ENCODE results near the gene KRTAP9-8.
"Not testable (repeated sequence)": the region's sequence is repeated elsewhere in the genome, so short reads cannot be mapped to it uniquely, and the experiment has no call there.

KRTAP9-8 gene
- 0 reads per million in 2 experiments for total RNA-seq

- not testable (repeated sequence) for DNase-seq (ENCODE audit: low read depth)
Measured at GRCh38 chr17:41237949-41238437, at the start of gene KRTAP9-8. Gene KRTAP9-8, plus strand, starts transcription at chr17:41237999. Its CDS starts 53 bp downstream, at chr17:41238052.

- DNase-seq (ENCODE audit: low read depth), result not testable (repeated sequence)
Measured at GRCh38 chr17:41189837-41190318, 47.9 kb upstream of the KRTAP9-8 start, which contains the start of gene KRTAP9-1. Gene KRTAP9-1, plus strand, starts transcription at chr17:41189887. Its CDS starts 0 bp downstream, at chr17:41189887.

- no peak for DNase-seq (ENCODE audit: low read depth)
Measured at GRCh38 chr17:41190328-41190727, 47.5 kb upstream of the KRTAP9-8 start.

- no peak for DNase-seq (ENCODE audit: low read depth)
Measured at GRCh38 chr17:41196068-41196467, 41.7 kb upstream of the KRTAP9-8 start.

- no peak for DNase-seq (ENCODE audit: low read depth)
Measured at GRCh38 chr17:41199421-41200078, 38.2 kb upstream of the KRTAP9-8 start.

- DNase-seq (ENCODE audit: low read depth), result no peak
Measured at GRCh38 chr17:41211845-41212466, 25.8 kb upstream of the KRTAP9-8 start.

- DNase-seq (ENCODE audit: low read depth), result no peak
Measured at GRCh38 chr17:41212524-41213169, 25.2 kb upstream of the KRTAP9-8 start.

GRCh38 chr17:41215681-41216080 is 22.1 kb upstream of the KRTAP9-8 start:
- no peak for DNase-seq (ENCODE audit: low read depth)

- DNase-seq (ENCODE audit: low read depth), result no peak
Measured at GRCh38 chr17:41223821-41224220, 14.0 kb upstream of the KRTAP9-8 start.

GRCh38 chr17:41226051-41226450 is 11.7 kb upstream of the KRTAP9-8 start:
- DNase-seq (ENCODE audit: low read depth), result no peak

GRCh38 chr17:41226598-41227095 is 11.2 kb upstream of the KRTAP9-8 start, which contains the start of gene KRTAP9-2:
Gene KRTAP9-2, plus strand, starts transcription at chr17:41226648. Its CDS starts 7 bp downstream, at chr17:41226655.
- DNase-seq (ENCODE audit: low read depth), result not testable (repeated sequence)

GRCh38 chr17:41230094-41230493 is 7.7 kb upstream of the KRTAP9-8 start:
- DNase-seq (ENCODE audit: low read depth), result no peak

- no peak for DNase-seq (ENCODE audit: low read depth)
Measured at GRCh38 chr17:41231731-41232130, 6.1 kb upstream of the KRTAP9-8 start.

GRCh38 chr17:41232399-41233105 is 5.2 kb upstream of the KRTAP9-8 start, which contains the start of gene KRTAP9-3:
Gene KRTAP9-3, plus strand, starts transcription at chr17:41232449. Its CDS starts 53 bp downstream, at chr17:41232502.
- not testable (repeated sequence) for DNase-seq (ENCODE audit: low read depth)

GRCh38 chr17:41237116-41237515 is 683 bp upstream of the KRTAP9-8 start:
- not testable (repeated sequence) for DNase-seq (ENCODE audit: low read depth)

- DNase-seq (ENCODE audit: low read depth), result not testable (repeated sequence)
Measured at GRCh38 chr17:41246995-41247787, 9.4 kb downstream of the KRTAP9-8 start.

- DNase-seq (ENCODE audit: low read depth), result not testable (repeated sequence)
Measured at GRCh38 chr17:41249637-41250240, 11.9 kb downstream of the KRTAP9-8 start, which contains the start of gene KRTAP9-4. Gene KRTAP9-4, plus strand, starts transcription at chr17:41249687. Its CDS starts 34 bp downstream, at chr17:41249721.

- no peak for DNase-seq (ENCODE audit: low read depth)
Measured at GRCh38 chr17:41251261-41251660, 13.5 kb downstream of the KRTAP9-8 start.

GRCh38 chr17:41254861-41255260 is 17.1 kb downstream of the KRTAP9-8 start:
- DNase-seq (ENCODE audit: low read depth), result no peak

Data from T follicular helper cell (primary cell).